MCF 10A (cell line): ENCODE results near the gene DIDO1. TPM values are rescaled to one million over a fixed set of nuclear protein-coding genes. Genes with fewer than 3 reads are reported as not detected.

Experiments
- BruUV-seq: library from RNA; stranded (reverse); fragments of 400-500 nt; replicated peaks from 2 replicates; lab custom pipeline; 2021; lab: Mats Ljungman, UMichigan
- CTCF ChIA-PET: fragments of 300-600 bp; sonication (Branson Sonifier 250); formaldehyde crosslinking; extraction: SDS; loops from one replicate; lab custom pipeline; 2021; ENCODE audit warnings: antibody characterized with exemption, inconsistent platforms; lab: Yijun Ruan, JAX
- POLR2A ChIA-PET: fragments of 300-600, 350-650 bp; sonication (Branson Sonifier 250); formaldehyde crosslinking; extraction: SDS; loops from one replicate; lab custom pipeline; 2020; ENCODE audit warnings: antibody characterized with exemption, inconsistent platforms; lab: Yijun Ruan, JAX
- DNase-seq: peaks from one replicate; pipeline ENCODE4 v3.0.0-alpha.2; 2018; ENCODE audit not compliant: unreplicated experiment
- H3K27ac Mint-ChIP-seq: one replicate; pipeline ENCODE4 v1.8.0; 2022; ENCODE audit warnings: mild to moderate bottlenecking, low read depth, mixed read lengths; ENCODE audit not compliant: unreplicated experiment
- H3K27me3 Mint-ChIP-seq: one replicate; pipeline ENCODE4 v1.8.0; 2022; ENCODE audit warnings: mixed read lengths; ENCODE audit not compliant: insufficient read depth, unreplicated experiment
- H3K36me3 Mint-ChIP-seq: one replicate; pipeline ENCODE4 v1.8.0; 2022; ENCODE audit warnings: mild to moderate bottlenecking, moderate library complexity, mixed read lengths; ENCODE audit not compliant: insufficient read depth, unreplicated experiment
- H3K4me1 Mint-ChIP-seq: one replicate; pipeline ENCODE4 v1.8.0; 2022; ENCODE audit warnings: mixed read lengths; ENCODE audit not compliant: insufficient read depth, unreplicated experiment
- H3K4me3 Mint-ChIP-seq: one replicate; pipeline ENCODE4 v1.8.0; 2022; ENCODE audit warnings: mild to moderate bottlenecking, moderate library complexity, mixed read lengths; ENCODE audit not compliant: unreplicated experiment
- H3K9me3 Mint-ChIP-seq: one replicate; pipeline ENCODE4 v1.8.0; 2022; ENCODE audit warnings: mixed read lengths; ENCODE audit not compliant: unreplicated experiment
- intact Hi-C: fragments of 100-400 bp; cut with micrococcal nuclease; formaldehyde crosslinking; loops from 2 replicates; pipeline ENCODE4 v1.14.1; 2022
- total RNA-seq: library from RNA; stranded (reverse); gene quantifications from 2 replicates; pipeline ENCODE4 v1.2.3, GENCODE V29; 2022
- TF ChIP-seq, protein P1 (sequence below): fragments of 200-600 bp; IDR thresholded peaks from one replicate; pipeline ENCODE4 v1.8.0; 2022; ENCODE audit warnings: antibody characterized with exemption, mild to moderate bottlenecking; ENCODE audit not compliant: unreplicated experiment

Gene DIDO1
- total RNA-seq, 1 experiment from 2014 or later, result 36.8 TPM

DNA sequence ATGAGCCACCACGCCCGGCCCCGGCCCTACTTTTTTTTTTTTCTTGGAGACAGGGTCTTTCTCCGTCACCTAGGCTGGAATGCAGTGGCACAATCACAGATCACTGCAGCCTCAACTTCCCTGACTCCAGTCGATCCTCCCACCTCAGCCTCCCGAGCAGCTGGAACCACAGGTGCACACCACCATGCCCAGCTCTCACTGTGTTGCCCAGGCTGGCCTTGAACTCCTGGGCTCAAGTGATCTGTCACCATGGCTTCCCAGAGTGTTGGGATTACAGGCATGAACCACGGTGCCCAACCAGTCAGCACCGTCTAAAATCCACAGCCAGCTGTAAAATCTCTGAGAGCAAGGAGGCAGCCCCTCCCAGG, 43.6 kb upstream of the DIDO1 start:
- H3K4me3 Mint-ChIP-seq, result no peak overlapping the region
- H3K27ac Mint-ChIP-seq, result no peak overlapping the region
- BruUV-seq, result no TSS peak
- H3K36me3 Mint-ChIP-seq, result no peaks in the 10 kb centered on the region
- peaks cover 7% of the 10 kb centered on the region for H3K27me3 Mint-ChIP-seq
- CTCF ChIA-PET, result interaction anchor here (0.7 to 2.7 kb wide), 7 partner anchors 8 to 325 kb away, joined by 3 to 32 read pairs (median 5); no protein-coding TSS in a partner anchor
- POLR2A ChIA-PET, result no interaction called here
- no peak for DNase-seq
- TF ChIP-seq, protein P1, sequence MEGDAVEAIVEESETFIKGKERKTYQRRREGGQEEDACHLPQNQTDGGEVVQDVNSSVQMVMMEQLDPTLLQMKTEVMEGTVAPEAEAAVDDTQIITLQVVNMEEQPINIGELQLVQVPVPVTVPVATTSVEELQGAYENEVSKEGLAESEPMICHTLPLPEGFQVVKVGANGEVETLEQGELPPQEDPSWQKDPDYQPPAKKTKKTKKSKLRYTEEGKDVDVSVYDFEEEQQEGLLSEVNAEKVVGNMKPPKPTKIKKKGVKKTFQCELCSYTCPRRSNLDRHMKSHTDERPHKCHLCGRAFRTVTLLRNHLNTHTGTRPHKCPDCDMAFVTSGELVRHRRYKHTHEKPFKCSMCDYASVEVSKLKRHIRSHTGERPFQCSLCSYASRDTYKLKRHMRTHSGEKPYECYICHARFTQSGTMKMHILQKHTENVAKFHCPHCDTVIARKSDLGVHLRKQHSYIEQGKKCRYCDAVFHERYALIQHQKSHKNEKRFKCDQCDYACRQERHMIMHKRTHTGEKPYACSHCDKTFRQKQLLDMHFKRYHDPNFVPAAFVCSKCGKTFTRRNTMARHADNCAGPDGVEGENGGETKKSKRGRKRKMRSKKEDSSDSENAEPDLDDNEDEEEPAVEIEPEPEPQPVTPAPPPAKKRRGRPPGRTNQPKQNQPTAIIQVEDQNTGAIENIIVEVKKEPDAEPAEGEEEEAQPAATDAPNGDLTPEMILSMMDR, result no peak
- peaks cover 6% of the 10 kb centered on the region for H3K4me1 Mint-ChIP-seq
- H3K9me3 Mint-ChIP-seq, result no peaks in the 10 kb centered on the region
- intact Hi-C loops, result no loop called here

DNA sequence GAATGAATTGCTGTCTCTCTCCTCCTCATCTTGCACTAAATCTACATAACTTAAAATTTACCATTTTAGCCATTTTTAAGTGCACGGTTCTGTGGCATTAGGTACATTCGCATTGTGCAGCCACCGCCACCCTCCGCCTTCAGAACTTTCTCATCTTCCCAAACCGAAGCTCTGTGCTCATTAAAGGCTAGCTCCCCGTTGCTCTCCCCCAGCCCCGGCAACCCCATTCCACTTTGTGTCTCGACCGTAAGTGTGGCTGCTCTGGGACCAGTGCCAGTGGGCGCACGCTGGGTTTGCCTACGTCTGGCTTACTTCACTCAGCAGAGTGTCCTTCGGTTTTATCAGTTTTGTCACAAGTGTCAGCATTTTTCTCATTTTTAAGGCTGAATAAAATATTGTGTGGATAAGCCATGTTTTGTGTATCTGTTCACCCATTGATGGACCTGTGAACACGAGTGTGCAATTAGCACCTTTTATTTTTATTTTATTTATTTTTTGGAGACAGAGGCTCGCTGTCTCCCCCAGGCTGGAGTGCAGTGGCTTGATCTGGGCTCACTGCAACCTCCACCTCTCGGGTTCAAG, 43.0 kb upstream of the DIDO1 start:
- BruUV-seq, result no TSS peak
- POLR2A ChIA-PET, result no interaction called here
- no peak for DNase-seq
- Mint-ChIP-seq H3K27me3 (peaks cover 7% of the 10 kb centered on the region), H3K36me3 (no peaks in the 10 kb centered on the region), H3K9me3 (no peaks in the 10 kb centered on the region), H3K4me1 (peaks cover 6% of the 10 kb centered on the region), H3K27ac (no peak overlapping the region), H3K4me3 (no peak overlapping the region)
- CTCF ChIA-PET, result interaction anchor here (0.7 to 2.7 kb wide), 4 partner anchors 11 to 263 kb away, joined by 3 to 32 read pairs (median 4); no protein-coding TSS in a partner anchor
- intact Hi-C loops, result no loop called here
- TF ChIP-seq, protein P1, result no peak

DNA sequence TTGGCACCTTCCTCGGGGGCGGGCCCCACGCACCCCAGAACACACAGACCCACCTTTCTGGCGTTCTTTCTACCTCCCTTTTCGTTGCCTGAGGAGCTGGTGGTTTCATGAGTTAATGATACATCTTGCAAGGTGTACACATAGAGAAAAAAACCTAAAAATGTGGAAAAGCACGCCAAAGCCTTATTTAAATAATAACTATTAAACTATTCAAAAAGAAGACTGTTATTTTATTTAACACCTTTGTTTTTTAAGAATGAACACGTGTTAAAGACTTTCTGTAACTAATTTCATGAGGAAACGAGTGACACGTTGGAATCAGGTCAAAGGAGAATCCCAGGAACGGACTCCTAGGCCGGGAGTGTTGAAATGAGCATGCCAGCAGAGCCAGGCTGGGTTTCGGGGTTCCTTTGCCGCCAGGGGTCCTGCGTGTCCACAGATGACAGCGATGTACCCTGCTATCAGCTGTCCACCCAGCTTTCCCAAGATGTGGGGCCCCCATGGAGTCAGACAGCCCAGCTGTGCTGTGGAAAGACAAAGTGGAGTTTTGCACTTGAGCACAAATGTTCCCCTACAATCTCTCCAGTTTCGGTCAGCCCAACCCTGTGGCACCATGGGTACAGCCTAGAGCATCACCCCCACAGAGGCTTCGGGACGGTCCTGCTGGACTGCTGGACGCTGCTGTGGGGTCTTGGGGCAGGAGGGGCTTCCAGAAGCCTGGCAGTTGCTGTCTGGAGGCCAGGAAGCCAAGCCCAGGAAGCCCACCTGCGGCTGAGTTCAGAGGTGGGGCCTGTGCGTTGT, 42.3 kb upstream of the DIDO1 start:
- intact Hi-C loops, result no loop called here
- Mint-ChIP-seq H3K27me3 (peaks cover 7% of the 10 kb centered on the region), H3K9me3 (no peaks in the 10 kb centered on the region), H3K27ac (no peak overlapping the region), H3K36me3 (no peaks in the 10 kb centered on the region), H3K4me1 (peaks cover 6% of the 10 kb centered on the region), H3K4me3 (no peak overlapping the region)
- no peak for DNase-seq
- ChIA-PET POLR2A (no interaction called here), CTCF (interaction anchor here (0.7 to 2.1 kb wide), 3 partner anchors 10 to 263 kb away, joined by 3 to 11 read pairs (median 3); no protein-coding TSS in a partner anchor)
- BruUV-seq, result no TSS peak
- TF ChIP-seq, protein P1, result no peak

DNA sequence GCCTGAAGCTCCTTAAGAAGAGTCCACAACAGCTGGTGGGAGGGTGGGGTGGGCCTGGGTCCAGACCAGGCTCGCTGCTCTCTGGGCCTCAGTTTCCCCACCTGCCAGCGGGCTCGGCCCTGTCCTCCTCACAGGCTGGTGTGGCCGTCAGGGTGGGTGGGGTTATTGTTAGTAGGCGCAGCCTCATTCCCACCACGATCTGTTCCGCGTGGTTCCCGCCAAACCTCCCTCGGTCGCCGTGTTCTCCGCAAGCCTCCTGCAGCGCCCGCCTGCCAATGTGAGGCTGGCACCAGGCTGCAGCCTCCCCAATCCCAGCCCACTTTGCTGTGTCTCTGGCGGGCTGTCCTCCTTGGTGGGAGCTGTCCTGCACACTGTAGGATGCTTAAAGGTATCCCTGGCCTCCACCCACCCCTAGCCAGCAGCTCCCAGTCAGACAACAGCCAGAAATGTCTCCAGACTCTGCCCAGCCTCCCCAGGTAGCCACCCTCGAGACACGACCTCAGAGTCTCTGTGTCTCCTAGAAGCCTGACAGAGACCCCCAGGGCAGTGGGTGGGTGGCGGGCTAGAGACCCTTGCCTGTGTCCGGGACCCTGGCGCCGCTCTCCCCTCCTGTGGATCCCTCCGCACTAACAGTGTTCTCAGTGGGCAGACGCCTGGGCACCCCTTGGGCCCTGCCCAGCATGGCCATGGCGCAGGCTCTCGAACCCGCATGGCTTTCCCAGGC, 41.5 kb upstream of the DIDO1 start:
- Mint-ChIP-seq H3K36me3 (no peaks in the 10 kb centered on the region), H3K9me3 (no peaks in the 10 kb centered on the region), H3K4me3 (no peak overlapping the region), H3K27ac (no peak overlapping the region), H3K4me1 (peaks cover 6% of the 10 kb centered on the region), H3K27me3 (peaks cover 7% of the 10 kb centered on the region)
- TF ChIP-seq, protein P1, result no peak
- intact Hi-C loops, result no loop called here
- BruUV-seq, result no TSS peak
- ChIA-PET CTCF (interaction anchor here (2.1 kb wide), 1 partner anchor 41 kb away, joined by 11 read pairs; no protein-coding TSS in a partner anchor), POLR2A (interaction anchor here (0.6 kb wide), 1 partner anchor 52 kb away, joined by 3 read pairs; no protein-coding TSS in a partner anchor)
- DNase-seq, result no peak
